Endothelial cell of umbilical vein (primary cell): ENCODE measurements around the gene KCTD14. TPM values are rescaled to one million over a fixed set of nuclear protein-coding genes. Genes with fewer than 3 reads are reported as not detected.

ENCODE experiments used
- BruUV-seq: library from RNA; stranded (reverse); fragments of 400-500 nt; replicated peaks from 2 replicates; lab custom pipeline; 2021; lab: Mats Ljungman, UMichigan
- CTCF ChIA-PET: fragments of 300-600, 350-600 bp; sonication (Branson Sonifier 250); formaldehyde crosslinking; loops from one replicate; lab custom pipeline; 2021; ENCODE audit warnings: antibody characterized with exemption, inconsistent platforms; lab: Charles Lee
- POLR2A ChIA-PET: fragments of 300-600, 350-600 bp; sonication (Branson Sonifier 250); formaldehyde crosslinking; loops from one replicate; lab custom pipeline; 2021; ENCODE audit warnings: antibody characterized with exemption, inconsistent platforms; lab: Charles Lee
- DNase-seq: peaks from one replicate; pipeline ENCODE4 v3.0.0-alpha.2; 2011; ENCODE audit warnings: low read depth, low spot score
- FAIRE-seq: peaks from 2 replicates; lab custom pipeline; 2011; peaks lifted over from hg19 to GRCh38; lab: Jason Lieb, UNC
- H2AFZ ChIP-seq: 2 replicates; pipeline ENCODE4 v1.6.0; 2012; ENCODE audit warnings: low read depth, low read length, control low read depth, inconsistent platforms
- H3K27ac ChIP-seq: 2 replicates; pipeline ENCODE4 v1.5.1; 2011; ENCODE audit warnings: low read depth, mild to moderate bottlenecking, control low read depth, low read length, moderate library complexity; ENCODE audit not compliant: insufficient read depth
- H3K27me3 ChIP-seq, 2 experiments: 2 replicates each; pipeline versions ENCODE4 v1.6.0 to v1.6.1; 2011; ENCODE audit warnings: low read length in 2 of 2, mixed read lengths in 1 of 2; ENCODE audit not compliant: control insufficient read depth in 2 of 2, insufficient read depth in 2 of 2
- H3K36me3 ChIP-seq, 2 experiments: 2 replicates in 1 of 2; 3 replicates in 1 of 2; pipeline ENCODE4 v1.5.1; 2011; ENCODE audit warnings: low read length in 2 of 2, mild to moderate bottlenecking in 1 of 2, moderate library complexity in 1 of 2; ENCODE audit not compliant: control insufficient read depth in 2 of 2, insufficient read depth in 2 of 2; ENCODE audit errors: extremely low read depth in 1 of 2
- H3K4me1 ChIP-seq: 3 replicates; pipeline ENCODE4 v1.5.1; 2011; ENCODE audit warnings: mild to moderate bottlenecking, low read length; ENCODE audit not compliant: control insufficient read depth, insufficient read depth; ENCODE audit errors: extremely low read depth
- H3K4me2 ChIP-seq: 2 replicates; pipeline ENCODE4 v1.6.1; 2011; ENCODE audit warnings: low read length, control low read depth, mixed read lengths; ENCODE audit not compliant: insufficient read depth
- H3K4me3 ChIP-seq, 3 experiments: fragments of 200-600 bp in 1 of 3; sonication (generic), shearing (Covaris generic) in 1 of 3; replicated peaks in 1 of 3; 2 replicates each; pipeline ENCODE4 v1.5.1; 2011 to 2016; ENCODE audit warnings: control low read depth in 3 of 3, low read length in 3 of 3, mild to moderate bottlenecking in 2 of 3, inconsistent platforms in 1 of 3, low read depth in 1 of 3, moderate library complexity in 1 of 3; ENCODE audit not compliant: insufficient read depth in 1 of 3
- H3K79me2 ChIP-seq: 2 replicates; pipeline ENCODE4 v1.6.0; 2012; ENCODE audit warnings: low read length, inconsistent platforms; ENCODE audit not compliant: control insufficient read depth, insufficient read depth
- H3K9ac ChIP-seq: replicated peaks from 2 replicates; pipeline ENCODE3; 2011; ENCODE audit warnings: low read length, control low read depth; ENCODE audit not compliant: insufficient read depth; ENCODE audit errors: extremely low read depth
- H3K9me1 ChIP-seq: replicated peaks from 3 replicates; pipeline ENCODE4 v1.6.0; 2011; ENCODE audit warnings: mild to moderate bottlenecking, low read length; ENCODE audit not compliant: control insufficient read depth, insufficient read depth; ENCODE audit errors: extremely low read depth
- H3K9me3 ChIP-seq: replicated peaks from 2 replicates; pipeline ENCODE4 v1.5.1; 2012; ENCODE audit warnings: low read length, inconsistent platforms; ENCODE audit not compliant: control insufficient read depth, insufficient read depth
- H4K20me1 ChIP-seq: replicated peaks from 2 replicates; pipeline ENCODE3; 2011; ENCODE audit warnings: mild to moderate bottlenecking, low read length; ENCODE audit not compliant: control insufficient read depth, insufficient read depth; ENCODE audit errors: extremely low read depth
- CTCF ChIP-seq, 2 donors: IDR thresholded peaks; 1 replicate in 1 of 2; 2 replicates in 1 of 2; pipeline ENCODE4 v1.5.1; 2011; ENCODE audit warnings: low read length in 2 of 2, mild to moderate bottlenecking in 2 of 2, moderate library complexity in 2 of 2, control low read depth in 1 of 2, inconsistent platforms in 1 of 2, low read depth in 1 of 2; ENCODE audit not compliant: insufficient read depth in 1 of 2; ENCODE audit errors: extremely low read depth in 1 of 2
- EZH2 ChIP-seq: IDR thresholded peaks from 2 replicates; pipeline ENCODE4 v1.6.1; 2012; ENCODE audit warnings: borderline replicate concordance, low read depth, mild to moderate bottlenecking, moderate library complexity, low read length, inconsistent platforms; ENCODE audit not compliant: severe bottlenecking
- FOS ChIP-seq: IDR thresholded peaks from 2 replicates; pipeline ENCODE4 v1.6.1; 2011; ENCODE audit warnings: mild to moderate bottlenecking, low read length, moderate library complexity, borderline replicate concordance; ENCODE audit not compliant: insufficient read depth
- GATA2 ChIP-seq: IDR thresholded peaks from 2 replicates; pipeline ENCODE4 v1.7.0; 2011; ENCODE audit warnings: low read depth, mild to moderate bottlenecking, moderate library complexity, mixed read lengths, low read length; ENCODE audit not compliant: insufficient read length, insufficient read depth
- JUN ChIP-seq: IDR thresholded peaks from 2 replicates; pipeline ENCODE4 v1.6.1; 2011; ENCODE audit warnings: borderline replicate concordance, low read depth; ENCODE audit not compliant: insufficient read length, insufficient read depth
- MYC ChIP-seq: IDR thresholded peaks from one replicate; pipeline ENCODE4 v1.6.1; 2011; ENCODE audit warnings: mild to moderate bottlenecking, low read depth, low read length
- POLR2A ChIP-seq: IDR thresholded peaks from 2 replicates; pipeline ENCODE4 v1.6.1; 2012; ENCODE audit warnings: low read depth, mild to moderate bottlenecking, control low read depth, low read length
- POLR2AphosphoS5 ChIP-seq: IDR thresholded peaks from 2 replicates; pipeline ENCODE4 v1.6.1; 2012; ENCODE audit warnings: low read depth, mild to moderate bottlenecking, control low read depth, low read length, moderate library complexity; ENCODE audit not compliant: insufficient read depth
- dilution Hi-C: fragments of 300-500 bp; cut with MboI; formaldehyde crosslinking; loops from one replicate; pipeline ENCODE4 v1.15.0; 2019; ENCODE audit warnings: low sequenced_read_pairs; ENCODE audit not compliant: extremely low pct_ligation_motif_present
- intact Hi-C: fragments of 100-400 bp; cut with micrococcal nuclease; formaldehyde crosslinking; loops from one replicate; pipeline ENCODE4 v1.10.0; 2022
- polyA plus RNA-seq, 4 experiments: library from polyadenylated mRNA; depleted of rRNA in 3 of 4; stranded (reverse) in 3 of 4; unstranded in 1 of 4; fragments of >200 nt; gene quantifications; 2 replicates each; pipeline versions ENCODE4 v1.2.1 to v1.2.3, GENCODE V29; 2011 to 2012; ENCODE audit warnings: missing spikeins in 1 of 4
- total RNA-seq: library from RNA; stranded (reverse); gene quantifications from 2 replicates; pipeline ENCODE4 v1.2.3, GENCODE V29; 2021
- TF ChIP-seq, protein P1 (sequence below): IDR thresholded peaks from 2 replicates; pipeline ENCODE4 v1.6.1; 2011; ENCODE audit not compliant: insufficient read depth, insufficient read length

KCTD14 gene
- total and polyA plus RNA-seq, 2 donors (not counting 3 experiments of a cell fraction or from before 2014, with no cell fraction given) = 0.57 to 1.8 TPM

- POLR2A ChIA-PET = no interaction called here
- Histone ChIP-seq H3K9me3 (no peaks in the 10 kb centered on the region), H3K27ac (no peak overlapping the region), H3K9ac (no peak overlapping the region), H3K79me2 (no peaks in the 10 kb centered on the region), H3K4me3 (no peak overlapping the region), H3K36me3 (no peaks in the 10 kb centered on the region), H2AFZ (no peak overlapping the region), H3K4me1 (peaks cover 10% of the 10 kb centered on the region), H4K20me1 (no peaks in the 10 kb centered on the region), H3K4me2 (no peak overlapping the region), H3K9me1 (no peaks in the 10 kb centered on the region), H3K27me3 (no peaks in the 10 kb centered on the region)
- TF ChIP-seq JUN (no peak), POLR2AphosphoS5 (no peak), CTCF (IDR thresholded peaks at IDR 0.05; ENCODE audit: extremely low read depth in 1 of 2, insufficient read depth in 1 of 2, low read depth in 1 of 2, low read length in 2 of 2) (no peak), MYC (no peak), EZH2 (no peak), POLR2A (no peak), FOS (no peak), GATA2 (no peak)
- TF ChIP-seq, protein P1, sequence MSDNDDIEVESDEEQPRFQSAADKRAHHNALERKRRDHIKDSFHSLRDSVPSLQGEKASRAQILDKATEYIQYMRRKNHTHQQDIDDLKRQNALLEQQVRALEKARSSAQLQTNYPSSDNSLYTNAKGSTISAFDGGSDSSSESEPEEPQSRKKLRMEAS = no peak
- BruUV-seq = no TSS peak
- dilution Hi-C loops = no loop called here
- DNase-seq (no peak), FAIRE-seq (no peak)
- CTCF ChIA-PET = no interaction called here
- intact Hi-C loops = no loop called here
These were observed 2.3 kb upstream of the KCTD14 start for GRCh38 chr11:78025378-78025777.
